Femur (tissue), 1 donor: ENCODE measurements around the gene TMEM164.

Source experiments
- DNase-seq: peaks from one replicate; pipeline ENCODE4 v3.0.0-alpha.2; 2017

Gene TMEM164

DNA sequence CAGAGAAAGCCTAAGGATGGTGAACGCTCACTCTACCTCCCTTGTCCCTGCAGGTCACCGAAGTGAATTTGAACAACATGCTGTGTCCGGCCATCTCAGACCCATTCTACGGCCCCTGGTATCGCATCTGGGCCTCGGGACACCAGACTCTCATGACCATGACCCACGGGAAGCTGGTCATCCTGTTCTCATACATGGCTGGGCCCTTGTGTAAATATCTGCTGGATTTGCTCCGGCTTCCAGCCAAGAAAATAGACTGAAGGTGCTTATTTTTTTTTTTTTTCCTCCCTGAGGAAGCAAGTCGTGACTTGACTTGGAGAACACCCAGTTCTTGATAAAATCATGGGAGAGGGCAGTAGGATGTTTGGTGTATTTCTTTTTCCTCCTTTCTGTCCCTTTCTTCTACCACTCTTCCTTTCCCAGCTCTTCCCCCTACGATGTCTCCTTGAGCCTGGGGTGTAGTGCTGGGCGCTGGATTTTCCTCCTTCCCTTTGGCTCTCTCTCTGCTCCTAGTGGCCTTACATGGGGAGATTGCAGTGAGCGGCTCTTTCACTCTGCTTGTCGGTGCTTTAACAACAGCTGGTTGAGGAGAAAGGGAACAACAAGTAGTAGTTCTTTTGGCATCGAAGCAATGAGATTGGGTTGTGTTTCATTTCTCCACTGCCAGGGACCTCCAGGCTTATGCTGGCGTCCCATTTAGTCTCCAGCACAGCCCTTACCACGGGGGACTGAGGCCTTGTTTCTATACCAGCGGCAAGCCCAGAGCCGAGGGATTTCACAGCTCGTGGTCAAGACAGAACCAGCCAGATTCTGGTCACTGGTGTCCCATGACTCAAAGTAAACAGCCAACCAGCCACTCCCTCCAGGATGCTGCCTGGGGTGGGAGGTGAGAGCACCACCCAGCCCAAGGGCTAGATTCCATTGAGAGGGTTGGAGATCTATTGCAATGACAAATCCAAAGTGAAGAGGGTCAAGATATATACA is 170.6 kb downstream of the TMEM164 start:
- DNase-seq = no peak

DNA sequence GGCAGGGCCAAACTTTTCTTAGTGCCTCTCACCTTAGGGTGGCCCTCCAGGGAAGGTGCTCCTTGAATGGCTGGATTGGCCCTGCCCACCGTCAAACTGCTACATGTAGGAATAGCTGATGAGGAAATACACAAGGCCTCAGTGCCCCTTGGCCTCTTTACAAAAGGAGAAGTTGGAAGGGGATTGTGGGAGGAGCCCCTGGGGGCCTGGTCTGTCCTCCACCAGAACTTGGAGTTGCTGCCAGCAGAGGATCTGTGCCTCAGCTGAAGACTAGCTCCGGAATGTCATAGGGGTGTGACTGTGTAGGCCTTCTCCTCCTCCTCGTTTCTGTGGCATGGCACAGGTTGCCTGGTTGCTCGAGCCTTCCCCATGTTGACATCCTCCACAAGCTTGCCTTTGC is 172.2 kb downstream of the TMEM164 start:
- DNase-seq = no peak

DNA sequence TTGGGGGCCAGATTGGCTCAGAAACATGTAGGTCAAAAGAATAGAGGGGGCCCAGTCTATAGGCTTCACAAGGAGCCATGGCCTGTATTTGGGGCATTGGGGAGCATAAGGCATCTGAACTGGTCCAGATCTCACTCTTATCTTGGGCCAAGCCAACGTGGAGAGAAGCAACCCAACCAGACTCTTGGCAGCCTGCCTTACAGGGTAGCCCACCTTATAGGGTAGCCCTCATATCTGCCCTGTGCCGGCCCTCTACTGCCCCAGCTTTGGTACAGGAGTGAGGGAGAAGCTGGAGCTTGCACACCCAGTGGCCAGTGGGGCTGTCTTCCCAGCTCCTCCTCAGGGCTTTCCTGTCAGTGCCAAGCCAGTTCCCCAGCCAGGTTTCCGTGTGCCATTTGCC is 172.8 kb downstream of the TMEM164 start:
- no peak for DNase-seq

DNA sequence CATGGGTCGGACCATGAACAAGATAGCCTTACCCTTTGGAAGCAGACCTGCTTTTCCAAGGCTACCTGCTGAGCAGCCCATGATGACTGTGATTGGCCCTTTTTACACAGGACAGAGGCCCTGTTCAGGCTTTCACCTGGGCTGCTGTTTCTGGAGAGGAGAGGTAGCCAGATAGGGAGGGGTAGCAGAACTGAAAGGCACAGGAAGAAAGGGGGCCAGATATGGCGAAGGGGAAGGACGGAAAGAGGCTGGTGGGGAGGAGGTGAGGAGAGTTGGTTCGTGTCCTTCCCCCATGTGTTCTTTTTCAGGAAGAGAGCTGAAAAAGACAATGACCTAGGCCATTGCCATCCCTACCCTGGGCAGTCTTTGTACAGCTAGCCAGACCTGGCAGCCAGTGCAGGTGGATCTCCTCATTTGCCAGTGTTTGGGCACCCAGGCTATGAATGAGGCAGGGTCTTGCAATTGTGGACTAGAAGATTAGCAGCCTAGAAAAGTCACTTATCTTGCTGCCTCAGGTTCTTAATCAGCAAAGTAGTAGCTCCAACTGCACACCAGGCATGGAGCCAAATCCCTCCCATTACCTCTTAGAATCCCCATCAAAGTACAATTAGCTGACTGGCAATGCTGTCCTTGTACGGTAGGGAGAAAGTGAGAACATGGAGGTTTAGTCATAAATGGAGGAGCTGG is 175.4 kb downstream of the TMEM164 start:
- DNase-seq = no peak

DNA sequence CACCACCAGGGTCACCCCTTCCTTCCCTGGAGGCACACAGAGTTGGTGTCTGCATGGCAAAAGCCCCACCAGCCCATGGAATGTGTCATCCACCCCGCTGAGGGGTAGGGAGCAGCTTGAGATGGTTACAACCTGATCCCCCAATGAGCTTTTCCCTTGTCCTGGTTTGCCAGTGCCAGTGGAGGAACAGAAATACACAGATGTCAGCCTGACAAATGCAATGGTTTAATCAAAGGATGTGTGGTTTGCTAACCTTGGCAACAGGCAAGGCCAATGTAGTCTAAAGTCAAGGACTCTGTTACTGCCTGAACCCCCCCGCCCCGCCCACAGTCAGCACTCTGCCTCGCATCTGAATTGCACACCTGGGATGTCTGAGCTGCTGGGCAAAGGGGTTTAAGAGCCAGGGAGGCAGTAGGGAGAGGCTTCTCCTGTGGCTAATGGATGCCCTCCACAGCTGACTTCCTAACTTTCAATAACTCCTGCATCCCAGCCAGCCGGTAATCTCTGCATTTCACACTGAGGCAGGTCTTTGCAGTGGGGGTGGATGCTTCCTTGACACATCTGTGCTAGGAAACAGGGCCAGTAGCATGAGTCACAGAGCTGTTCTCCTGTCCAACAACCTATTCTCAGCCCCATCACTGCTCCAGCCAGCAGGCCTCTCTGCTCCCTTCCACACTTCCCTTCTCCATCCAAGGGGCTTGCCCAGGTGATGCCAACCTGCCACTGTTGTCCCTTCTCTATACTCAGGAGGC is 177.4 kb downstream of the TMEM164 start:
- DNase-seq = peak; percentile 62

DNA sequence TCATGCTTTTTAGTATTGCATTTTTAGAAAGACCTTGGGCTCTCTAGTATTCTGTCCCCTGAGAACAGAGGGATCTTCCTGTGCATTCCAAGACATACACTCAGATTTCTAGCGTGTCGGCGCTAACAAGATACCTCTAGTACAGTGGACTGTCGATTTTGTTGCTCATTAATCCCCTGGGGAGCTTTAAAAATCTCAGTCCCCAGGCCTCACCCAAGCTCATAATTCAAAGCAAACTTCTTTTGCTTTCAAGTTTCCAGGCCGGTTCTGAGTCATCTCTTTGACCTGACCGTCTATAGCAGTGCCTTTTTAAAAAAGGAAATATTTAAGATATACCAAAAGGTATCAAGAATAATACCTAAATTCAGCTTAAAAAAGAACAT is 178.0 kb downstream of the TMEM164 start:
- no peak for DNase-seq

DNA sequence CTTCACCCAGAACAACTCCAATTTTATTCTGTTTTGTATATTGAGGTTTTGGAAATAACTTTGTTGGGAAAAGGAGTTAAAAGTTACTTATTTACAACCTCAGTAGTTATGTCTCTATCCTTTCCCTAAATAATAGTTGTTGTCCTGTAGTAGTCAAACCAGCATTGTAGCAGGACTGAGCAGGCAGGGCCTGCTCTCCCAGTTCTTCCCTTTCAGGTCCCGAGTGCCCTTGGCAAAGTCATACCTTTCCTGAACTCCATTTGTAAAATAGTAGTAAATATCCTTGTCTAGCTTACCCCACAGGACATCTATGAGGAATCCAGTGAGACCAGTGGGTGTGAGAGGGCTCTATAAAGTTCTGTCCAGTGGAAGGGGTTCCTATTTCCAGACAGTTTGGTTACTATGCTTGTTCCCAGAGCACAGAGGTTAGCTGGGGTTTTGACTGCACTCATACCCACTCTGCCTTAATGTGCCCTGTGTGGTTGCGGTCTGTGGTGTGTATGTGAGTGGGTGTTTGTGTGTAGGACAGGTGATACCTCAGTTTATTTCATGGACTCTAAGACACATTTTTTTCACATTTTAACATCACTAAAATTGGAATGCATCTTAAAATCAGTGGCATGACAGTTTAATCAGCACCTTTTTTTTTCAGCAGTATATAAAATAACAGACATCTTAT is 178.7 kb downstream of the TMEM164 start:
- no peak for DNase-seq

DNA sequence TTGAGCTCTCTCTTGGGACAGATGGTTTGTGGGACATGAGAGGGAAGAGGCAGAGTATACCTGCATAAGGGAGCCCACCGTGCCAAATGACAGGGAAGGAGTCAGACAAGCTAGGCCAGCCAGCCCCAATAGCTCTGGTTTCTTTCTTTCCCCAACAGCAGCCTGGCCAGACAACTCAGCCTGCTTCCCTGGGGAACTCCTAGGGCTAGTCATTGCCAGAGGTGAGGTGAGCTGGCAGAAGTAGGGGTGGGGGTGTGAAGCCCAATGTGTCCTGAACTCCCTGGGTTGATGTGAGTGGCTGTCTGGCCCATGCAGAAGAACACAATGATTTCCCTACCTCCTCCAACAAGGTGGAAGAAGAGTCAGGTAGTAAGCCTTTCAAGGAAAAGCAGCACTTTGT is 179.4 kb downstream of the TMEM164 start:
- DNase-seq = no peak

DNA sequence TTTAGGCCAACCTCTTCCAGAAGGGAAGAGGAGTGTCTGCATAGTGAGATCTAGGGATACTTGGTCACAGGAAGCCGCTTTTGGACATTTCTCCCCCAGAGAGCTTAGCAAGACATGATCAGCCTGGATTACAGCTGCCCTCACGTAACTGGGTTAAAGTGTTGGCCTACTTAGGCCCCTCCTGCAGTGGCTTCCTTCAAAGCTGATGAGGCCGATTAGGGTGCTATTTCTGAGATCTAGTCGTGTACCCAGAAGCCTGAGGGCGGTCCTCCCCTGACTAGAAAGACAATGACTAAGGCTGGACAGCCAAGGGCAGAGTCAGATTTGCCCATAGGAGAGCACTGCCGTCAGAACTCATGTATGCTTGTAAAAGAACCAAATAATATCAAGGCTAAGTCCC is 180.0 kb downstream of the TMEM164 start:
- no peak for DNase-seq

DNA sequence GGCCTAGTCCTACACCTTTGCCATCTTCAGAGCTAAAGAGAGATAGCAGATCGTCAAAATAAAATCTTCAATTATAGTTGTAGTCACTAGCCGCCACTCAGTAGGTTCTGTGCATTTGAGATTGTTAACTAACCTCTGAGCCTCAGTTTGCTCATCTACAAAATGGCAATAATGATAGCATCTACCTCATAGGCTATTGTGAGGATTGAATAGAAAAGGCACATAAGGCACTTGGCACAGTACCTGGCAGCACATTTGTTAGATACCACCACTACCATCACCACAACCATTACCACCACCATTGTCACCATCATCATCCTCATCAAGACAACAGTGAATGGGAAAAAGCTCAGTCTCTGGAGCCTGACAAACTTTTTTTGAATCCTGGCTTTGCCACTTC is 180.4 kb downstream of the TMEM164 start:
- DNase-seq = no peak

DNA sequence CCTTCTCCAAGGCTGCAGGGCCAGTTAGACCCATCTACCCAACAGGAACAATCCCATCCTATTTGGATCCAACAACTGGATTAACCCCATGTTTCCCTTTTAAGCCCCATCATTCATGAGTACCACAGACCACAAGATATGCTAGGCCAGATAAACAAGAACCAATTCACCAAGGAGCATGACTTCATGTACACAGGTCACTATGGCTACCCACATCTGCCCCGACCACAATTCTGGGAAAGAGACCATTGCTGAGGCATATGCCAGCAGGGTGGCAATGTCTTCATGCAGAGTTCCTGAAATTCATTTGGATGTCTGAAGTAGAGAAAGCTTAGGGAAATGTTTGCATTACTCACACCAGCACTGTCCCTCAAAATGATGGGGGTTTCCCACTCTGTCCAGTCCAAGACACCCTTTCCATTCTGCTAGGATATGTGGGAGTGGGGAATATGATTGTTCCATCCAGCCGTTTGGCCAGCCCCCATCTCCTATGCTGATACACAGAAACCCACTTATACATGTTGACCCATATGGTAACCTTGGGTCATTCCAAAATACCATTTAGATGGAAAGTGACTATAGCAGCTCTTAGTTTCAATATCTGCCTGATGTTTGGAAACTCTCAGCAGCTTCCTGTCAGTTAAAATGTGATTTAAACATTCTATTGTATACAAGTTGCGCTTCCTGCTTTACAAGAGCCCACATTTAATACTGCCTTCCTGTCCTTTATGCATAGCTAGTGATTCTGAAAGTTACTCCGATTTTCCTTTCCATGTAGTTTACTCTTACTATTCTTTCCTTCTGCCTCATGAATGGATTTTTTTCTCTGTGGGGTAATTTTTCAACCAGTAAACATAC is 186.0 kb downstream of the TMEM164 start:
- no peak for DNase-seq

DNA sequence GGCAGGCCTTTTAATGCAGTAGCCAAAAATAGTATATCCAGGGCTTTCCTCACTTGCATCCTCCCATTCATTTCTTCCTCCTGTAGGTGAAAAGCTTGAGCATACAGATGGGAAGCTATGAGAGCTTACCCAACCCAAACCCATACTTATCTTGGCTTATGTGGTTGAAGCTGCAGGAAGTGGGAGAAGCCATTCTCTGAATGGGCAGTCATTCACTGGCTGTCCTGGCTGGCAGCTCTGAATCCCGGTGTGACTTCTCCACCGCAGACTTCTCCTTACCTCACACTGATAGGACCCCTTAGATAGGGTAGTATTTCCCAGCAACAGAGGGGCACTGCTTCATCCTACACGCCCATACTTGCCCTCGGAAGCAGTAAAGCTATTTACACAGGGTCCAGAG is 189.6 kb downstream of the TMEM164 start:
- DNase-seq = no peak

DNA sequence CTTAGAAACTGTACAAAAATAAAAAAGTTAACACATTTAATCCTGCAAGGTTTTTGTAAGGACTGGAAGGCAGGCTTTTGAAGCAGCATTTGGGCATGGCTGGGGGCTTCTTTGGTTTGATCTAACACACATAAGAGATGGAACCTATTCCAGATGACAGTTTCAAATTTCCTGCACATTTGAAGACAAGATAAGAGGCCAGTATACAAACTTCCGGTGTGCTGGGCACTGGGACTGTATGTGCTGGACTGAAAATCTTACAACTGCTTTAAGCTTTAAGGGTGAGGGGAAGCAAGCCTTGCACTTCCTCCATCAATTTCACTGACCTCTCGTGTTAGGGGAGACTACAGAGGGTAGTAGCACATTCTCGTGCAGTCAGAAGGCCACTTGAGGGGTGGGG is 192.1 kb downstream of the TMEM164 start:
- DNase-seq = no peak

DNA sequence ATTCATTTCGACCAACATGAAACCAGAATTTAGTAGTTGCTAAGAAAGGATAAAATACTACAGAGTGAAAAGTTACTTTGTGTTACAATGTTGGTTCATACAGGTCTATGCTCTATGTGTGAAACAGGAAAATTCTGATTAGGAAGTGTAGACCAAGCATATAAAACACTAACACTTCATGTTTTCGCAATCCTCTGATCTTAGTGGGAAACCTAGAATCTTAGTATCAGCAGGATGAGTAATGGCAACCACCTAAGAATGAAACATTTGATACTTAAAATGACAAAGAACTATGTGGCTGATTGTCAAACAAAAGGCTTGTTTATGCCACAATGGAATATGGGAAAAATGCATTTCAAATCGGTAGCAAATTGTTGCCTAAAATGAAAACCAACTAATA is 198.9 kb downstream of the TMEM164 start:
- DNase-seq = no peak

DNA sequence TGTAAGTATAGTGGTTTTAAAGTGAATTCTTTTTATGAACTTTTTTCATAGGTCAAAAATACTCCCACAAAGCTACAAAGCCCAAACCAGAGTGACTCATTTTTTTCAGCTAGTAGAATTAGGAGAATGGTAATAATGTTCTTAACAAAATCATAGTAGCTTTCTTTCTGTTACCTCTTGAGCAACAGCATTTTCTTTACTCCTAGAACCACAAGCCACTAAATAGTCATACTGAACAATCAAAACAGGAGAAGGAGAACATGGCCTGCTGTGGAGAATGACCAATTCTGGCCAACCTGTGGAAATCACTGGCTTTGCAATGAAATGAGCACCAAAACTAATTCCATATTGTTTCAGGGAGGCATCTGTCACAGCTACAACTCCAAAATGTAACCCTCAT is 202.1 kb downstream of the TMEM164 start:
- no peak for DNase-seq

DNA sequence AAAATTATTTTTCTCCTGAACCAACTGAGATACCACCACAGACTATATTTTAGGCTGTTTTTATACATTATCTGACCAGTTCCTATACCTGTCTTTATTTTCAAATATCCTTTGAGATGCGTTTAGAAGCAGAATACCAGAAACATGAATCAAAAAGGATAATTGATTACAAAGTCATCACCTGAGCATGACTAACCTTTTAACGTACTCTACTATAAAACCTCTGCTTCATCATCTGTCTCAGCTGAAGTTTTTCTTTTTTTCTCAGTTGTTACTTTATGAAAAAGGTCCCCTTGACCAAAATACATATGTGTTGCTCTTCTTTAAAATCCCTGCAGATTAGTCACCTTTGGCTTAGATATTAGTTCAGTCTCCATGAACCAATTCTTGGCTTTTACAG is 205.2 kb downstream of the TMEM164 start:
- no peak for DNase-seq

DNA sequence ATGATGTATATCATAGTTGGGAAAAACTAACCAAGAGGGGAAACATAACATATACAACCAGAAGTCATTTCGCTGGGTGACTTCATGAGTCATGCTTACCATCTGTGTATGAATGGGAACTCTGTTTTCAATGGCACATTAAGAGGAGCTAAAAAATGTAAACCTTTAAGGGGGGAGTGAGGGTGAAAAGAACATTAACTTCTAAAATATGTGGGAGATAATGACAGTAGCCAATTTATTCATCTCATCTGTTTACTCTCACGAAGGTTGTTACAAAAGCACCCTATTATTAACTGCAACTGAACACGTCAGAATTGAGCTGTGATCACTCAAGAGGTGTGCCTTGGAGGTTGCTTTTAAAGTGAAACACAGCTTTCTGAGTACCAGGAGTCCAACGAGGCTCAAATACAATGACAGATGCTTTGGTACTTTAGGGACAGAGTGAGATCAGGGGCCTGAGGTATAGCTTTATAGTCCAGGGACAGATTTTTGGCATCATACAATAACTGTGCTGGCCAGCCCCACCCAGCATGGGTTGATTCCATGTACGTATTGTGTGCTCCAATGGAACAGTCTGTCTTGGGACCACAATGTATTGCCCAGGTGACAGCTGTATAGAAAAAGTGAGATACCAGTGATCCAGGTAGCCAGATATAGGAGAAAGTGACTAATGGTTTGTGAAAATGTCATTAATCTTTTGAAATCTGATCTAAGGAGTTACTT is 207.7 kb downstream of the TMEM164 start:
- DNase-seq = no peak

DNA sequence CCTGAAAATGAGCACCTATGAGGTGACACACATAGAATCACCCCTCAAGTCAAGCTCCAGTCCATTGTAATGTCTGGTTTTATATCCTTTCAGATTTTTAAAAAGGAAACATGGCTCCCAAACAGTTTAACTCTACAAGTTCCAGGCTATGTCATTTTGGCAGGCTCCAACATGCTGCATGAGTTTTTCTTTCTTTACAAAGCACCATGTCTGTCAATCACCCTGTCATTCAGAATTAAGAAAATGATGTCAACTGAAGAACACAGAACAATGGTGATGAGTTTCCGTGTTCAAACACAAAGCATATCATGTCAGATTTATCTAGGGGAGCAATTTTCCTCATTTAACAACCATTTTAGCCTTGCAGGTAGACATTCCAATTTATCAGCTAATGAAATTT is 208.4 kb downstream of the TMEM164 start:
- DNase-seq = no peak

DNA sequence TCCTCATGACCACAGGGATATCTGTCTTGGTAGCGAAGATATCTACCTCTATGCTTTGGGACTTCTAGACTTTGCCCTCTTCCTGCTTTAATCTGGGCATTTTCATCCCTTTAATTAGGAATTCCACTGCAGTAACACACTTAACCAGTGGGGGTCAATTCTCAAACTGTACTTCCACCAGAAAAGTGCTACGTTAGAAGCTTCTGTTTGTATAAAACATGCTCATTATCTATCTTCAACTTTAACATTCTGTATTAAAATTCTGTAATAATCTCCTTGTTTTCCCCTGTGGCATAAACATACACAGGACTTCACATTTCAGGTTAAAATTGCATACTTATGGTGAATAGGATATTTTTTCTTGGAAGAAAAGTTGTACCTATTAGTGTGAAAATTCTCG is 209.4 kb downstream of the TMEM164 start:
- no peak for DNase-seq

DNA sequence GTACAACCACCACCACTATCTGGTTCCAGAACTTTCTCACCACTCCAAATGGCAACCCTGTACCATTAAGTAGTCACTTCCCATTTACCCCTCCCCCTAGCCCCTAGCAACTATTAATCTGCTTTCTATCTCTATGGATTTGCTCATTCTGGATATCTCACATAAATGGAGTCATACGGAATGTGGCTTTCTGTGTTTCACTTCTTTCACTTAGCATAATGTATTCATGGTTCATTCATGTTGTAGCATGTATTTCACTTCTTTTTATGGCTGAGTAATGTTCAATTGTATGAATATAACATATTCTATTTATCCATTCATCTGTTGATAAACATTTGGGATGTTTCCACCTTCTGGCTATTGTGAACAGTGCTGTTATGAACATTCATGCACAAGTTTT is 210.3 kb downstream of the TMEM164 start:
- no peak for DNase-seq

DNA sequence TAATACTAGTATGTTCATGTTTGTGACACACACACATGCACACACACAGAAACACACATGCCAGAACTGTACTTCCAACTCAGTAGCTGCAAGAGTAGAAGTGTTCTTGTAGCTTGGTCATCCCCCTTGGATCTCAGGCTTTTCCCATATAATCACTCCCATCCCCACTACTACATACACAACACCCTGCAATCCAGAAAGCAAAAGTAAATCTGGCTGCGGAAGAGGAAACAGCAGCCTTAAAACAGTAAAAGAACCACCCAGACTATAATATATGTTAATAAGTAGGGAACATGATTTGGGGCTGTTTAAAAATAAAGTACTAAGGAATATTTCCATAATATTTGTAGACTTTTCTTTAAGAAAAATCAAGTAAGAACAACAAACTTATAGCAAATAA is 211.8 kb downstream of the TMEM164 start:
- DNase-seq = no peak
